ENCODE measurements around the gene DHRS1.
A peak's percentile ranks its signal among the peaks of the same experiment; 100 is the strongest.

DHRS1 gene

DNA sequence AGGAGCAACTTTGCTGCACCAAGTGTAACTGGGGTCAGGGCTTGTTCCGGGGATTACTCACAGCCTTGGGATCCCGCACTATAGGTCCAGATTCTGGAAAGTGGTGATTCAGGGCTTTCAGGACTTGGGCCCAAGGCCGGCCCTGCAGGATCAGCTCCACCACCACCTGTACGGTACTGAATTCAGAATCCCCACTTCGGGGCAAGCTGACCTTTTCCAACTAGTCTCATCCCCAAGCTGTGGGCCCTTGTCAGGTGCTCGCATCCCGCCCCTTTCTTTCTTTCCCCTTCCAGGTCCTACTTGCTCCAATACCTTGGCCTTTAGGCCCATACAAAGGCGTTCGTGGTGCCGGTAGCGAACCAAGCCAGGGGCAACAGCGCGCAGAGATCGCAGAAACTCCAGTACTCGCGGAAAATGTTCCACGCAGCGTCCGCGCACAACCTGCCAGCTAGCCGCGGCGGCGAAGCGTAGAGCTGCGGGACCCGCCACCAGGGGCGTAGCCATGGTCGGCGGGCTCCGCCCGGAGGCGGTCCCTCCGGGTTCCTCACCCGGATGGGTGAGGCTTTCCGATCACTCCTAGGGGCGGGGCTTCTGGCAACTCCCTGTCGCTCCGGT is 57.6 kb downstream of the DHRS1 start:
- DNase-seq = peak; percentile 91 to 97

Data from NCI-H526 (cell line).